ENCODE measurements around the gene OR10H3. TPM values are rescaled to one million over a fixed set of nuclear protein-coding genes. Genes with fewer than 3 reads are reported as not detected.

Gene OR10H3
- total RNA-seq, 1 donor from 2014 or later, result not detected

GRCh38 chr19:15717809-15718208 lies 20.0 kb upstream of the OR10H3 start:
- DNase-seq (ENCODE audit: low read depth), result no peak
- H3K4me3 ChIP-seq (ENCODE audit: low read depth, low read length), result no peak overlapping the region
- TF ChIP-seq, protein P1, sequence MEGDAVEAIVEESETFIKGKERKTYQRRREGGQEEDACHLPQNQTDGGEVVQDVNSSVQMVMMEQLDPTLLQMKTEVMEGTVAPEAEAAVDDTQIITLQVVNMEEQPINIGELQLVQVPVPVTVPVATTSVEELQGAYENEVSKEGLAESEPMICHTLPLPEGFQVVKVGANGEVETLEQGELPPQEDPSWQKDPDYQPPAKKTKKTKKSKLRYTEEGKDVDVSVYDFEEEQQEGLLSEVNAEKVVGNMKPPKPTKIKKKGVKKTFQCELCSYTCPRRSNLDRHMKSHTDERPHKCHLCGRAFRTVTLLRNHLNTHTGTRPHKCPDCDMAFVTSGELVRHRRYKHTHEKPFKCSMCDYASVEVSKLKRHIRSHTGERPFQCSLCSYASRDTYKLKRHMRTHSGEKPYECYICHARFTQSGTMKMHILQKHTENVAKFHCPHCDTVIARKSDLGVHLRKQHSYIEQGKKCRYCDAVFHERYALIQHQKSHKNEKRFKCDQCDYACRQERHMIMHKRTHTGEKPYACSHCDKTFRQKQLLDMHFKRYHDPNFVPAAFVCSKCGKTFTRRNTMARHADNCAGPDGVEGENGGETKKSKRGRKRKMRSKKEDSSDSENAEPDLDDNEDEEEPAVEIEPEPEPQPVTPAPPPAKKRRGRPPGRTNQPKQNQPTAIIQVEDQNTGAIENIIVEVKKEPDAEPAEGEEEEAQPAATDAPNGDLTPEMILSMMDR (conservative IDR thresholded peaks at IDR 0.05; ENCODE audit: low read depth, low read length), result no peak

DNA sequence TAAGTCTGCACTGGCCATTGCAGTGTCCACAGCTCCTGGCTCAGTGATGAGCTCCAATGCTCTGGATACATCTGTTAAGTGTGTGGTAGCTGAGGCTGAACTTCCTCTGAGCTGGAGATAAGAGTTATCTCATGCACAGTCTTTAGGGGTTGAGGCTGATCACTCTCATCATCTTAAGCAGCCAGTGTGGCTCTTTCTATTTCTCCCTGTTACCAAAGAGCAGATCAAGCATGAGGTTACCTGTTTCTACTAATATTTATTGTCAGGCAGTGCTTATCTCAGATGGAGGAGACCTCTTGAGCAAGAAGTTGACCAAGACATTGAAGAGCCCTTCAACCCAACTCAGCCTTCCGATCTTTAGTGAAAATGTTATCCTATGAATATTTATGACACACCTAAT lies 16.5 kb upstream of the OR10H3 start:
- TF ChIP-seq, protein P1 (conservative IDR thresholded peaks at IDR 0.05; ENCODE audit: low read depth, low read length), result no peak
- no peak for DNase-seq (ENCODE audit: low read depth)
- H3K4me3 ChIP-seq (ENCODE audit: low read depth, low read length), result no peak overlapping the region

GRCh38 chr19:15722956-15723355 lies 14.8 kb upstream of the OR10H3 start:
- no peak overlapping the region for H3K4me3 ChIP-seq (ENCODE audit: low read depth, low read length)
- no peak for DNase-seq (ENCODE audit: low read depth)
- TF ChIP-seq, protein P1 (conservative IDR thresholded peaks at IDR 0.05; ENCODE audit: low read depth, low read length), result no peak

GRCh38 chr19:15727724-15728123 lies 10.1 kb upstream of the OR10H3 start, which contains the start of gene OR10H2:
Gene OR10H2, plus strand, starts transcription at chr19:15728024. Its CDS starts 20 bp downstream, at chr19:15728044.
- TF ChIP-seq, protein P1 (conservative IDR thresholded peaks at IDR 0.05; ENCODE audit: low read depth, low read length), result no peak
- no peak for DNase-seq (ENCODE audit: low read depth)
- H3K4me3 ChIP-seq (ENCODE audit: low read depth, low read length), result no peak within 1 kb of the TSS

GRCh38 chr19:15730538-15730937 lies 7.2 kb upstream of the OR10H3 start:
- H3K4me3 ChIP-seq (ENCODE audit: low read depth, low read length), result no peak overlapping the region
- no peak for DNase-seq (ENCODE audit: low read depth)
- TF ChIP-seq, protein P1 (conservative IDR thresholded peaks at IDR 0.05; ENCODE audit: low read depth, low read length), result no peak

DNA sequence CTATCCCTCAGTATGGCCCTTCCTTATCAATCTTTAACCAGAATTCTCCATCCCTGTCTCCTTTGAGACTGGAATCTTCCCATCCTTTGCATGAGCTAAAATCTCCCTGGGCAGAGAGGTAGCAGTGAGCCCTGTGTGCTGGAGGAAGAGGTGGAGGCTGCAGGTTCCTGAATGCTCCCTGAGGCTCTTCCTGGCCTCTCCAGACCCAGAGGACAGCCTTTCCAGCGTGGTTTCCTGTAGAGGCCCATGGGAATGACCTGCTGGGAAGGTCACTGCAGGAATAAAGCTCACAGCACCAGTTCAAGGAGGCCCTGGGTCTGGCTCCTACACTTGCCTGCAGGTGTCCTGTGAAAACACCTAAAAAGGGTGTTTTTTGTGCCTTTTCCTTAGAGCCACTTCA lies 5.4 kb upstream of the OR10H3 start:
- DNase-seq (ENCODE audit: low read depth), result no peak
- TF ChIP-seq, protein P1 (conservative IDR thresholded peaks at IDR 0.05; ENCODE audit: low read depth, low read length), result no peak
- no peak overlapping the region for H3K4me3 ChIP-seq (ENCODE audit: low read depth, low read length)

- no peak for DNase-seq (ENCODE audit: low read depth)
- TF ChIP-seq, protein P1 (conservative IDR thresholded peaks at IDR 0.05; ENCODE audit: low read depth, low read length), result no peak
- no peak overlapping the region for H3K4me3 ChIP-seq (ENCODE audit: low read depth, low read length)
Measured at GRCh38 chr19:15733895-15734294, 3.9 kb upstream of the OR10H3 start.

All from epithelial cell of proximal tubule (primary cell).